COLO829 (cell line): Measurements from ENCODE around the gene RAET1E.
"Not testable (repeated sequence)": the region's sequence is repeated elsewhere in the genome, so short reads cannot be mapped to it uniquely, and the experiment has no call there.

Experiments used
- DNase-seq: peaks from one replicate; pipeline ENCODE4 v3.0.0; 2012; ENCODE audit warnings: low spot score

RAET1E gene

DNA sequence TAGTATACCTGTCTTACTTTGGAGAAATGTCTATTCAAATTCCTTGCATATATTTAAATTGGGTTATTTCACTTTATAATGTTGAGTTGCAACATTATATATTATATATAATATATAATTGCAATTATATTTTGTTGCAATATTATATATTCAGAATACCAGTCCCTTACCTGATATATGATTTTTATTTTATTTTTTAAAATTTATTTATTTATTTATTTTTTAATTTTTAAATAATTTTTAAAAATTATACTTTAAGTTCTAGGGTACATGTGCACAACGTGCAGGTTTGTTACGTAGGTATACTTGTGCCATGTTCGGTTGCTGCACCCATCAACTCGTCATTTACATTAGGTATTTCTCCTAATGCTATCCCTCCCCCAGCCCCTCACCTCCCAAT lies 29.1 kb upstream of the RAET1E start:
- DNase-seq = not testable (repeated sequence)

DNA sequence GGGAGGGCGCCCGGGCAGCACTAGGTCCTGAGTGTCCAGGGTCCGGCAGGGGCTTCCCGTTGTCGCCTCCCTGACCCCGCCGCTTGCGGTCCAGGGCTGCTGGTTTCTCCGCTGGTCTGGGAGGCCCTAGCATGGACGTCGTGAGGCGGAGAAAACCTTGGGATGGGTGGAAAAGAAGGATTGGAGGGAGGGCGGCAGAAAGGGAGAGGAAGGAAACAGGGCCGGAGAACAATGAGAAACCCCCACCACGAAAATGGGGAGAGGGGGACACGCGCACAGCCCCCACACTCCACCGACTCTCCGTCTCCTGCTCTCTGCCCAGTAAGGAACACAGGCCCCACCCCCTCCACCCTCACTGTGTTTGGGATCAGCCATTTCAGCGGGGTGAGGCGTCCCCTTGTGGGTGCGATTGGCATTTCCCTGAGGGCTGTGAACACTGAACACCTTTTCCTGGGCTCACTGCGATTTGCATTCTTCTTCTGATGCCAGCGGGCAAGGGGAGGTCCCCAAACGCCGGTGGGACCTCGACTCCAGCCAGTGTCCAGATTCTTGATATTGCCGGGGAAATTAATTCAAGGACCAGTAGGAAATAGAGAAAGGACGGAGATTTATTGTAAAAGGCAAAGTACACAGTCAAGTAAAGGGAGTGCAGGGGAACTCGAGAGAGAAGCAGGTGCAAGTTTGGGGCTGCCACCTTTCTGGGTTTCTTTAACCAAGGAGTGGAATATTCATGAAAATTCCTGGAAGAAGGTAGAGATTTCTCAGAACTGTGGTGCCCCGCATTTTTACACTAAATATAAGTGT lies 28.3 kb upstream of the RAET1E start:
- DNase-seq = peak; percentile 34

DNA sequence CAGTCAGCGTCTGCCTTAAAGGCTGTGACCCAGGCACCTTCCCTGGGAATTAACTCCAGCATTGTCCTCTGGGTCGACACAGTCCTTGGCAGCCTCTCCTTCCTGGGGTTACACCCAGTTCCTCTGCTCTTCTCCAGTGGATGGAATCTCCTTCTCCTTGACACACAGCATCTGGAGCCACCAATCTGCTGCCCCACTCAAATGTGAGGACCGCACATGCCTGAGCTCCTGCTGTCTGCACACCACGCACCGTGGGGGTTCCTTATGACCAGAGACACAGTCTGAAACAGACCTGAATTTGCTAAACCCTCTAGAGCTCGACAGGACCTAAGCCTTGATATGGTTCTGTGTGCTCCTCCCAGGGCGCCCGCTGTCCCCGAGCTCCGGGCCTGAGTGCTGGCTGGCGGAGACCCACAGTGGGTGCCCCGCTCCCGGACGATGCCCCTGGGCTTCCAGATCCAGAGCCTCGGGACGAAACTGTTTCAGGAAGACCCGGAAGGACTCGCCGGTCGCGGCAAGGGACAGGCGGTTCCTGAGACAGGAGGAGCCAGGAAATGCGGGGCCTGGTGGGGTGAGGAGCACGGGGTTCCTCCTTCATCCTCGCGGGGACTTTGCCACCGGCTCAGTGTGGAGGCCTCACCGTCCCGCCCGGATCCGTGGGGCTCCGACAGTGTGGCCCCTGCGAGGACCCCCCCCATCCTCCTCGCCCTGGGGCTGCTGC lies 27.5 kb upstream of the RAET1E start:
- DNase-seq = no peak

DNA sequence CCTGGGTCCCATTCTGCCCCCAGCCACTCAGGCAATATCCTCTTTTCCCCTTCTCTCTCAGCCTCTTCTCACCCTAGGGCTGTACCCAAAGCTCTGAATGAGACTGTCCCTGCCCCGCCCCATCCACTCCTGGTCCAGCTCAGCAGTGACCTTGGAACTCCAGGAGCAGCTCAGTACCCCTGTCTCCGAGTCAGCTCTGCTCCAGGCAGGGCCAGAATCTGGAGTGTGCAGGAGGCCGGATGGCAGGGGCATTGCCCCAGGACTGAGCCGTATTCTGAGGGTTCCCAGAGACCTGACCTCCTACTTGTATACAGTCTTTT lies 27.0 kb upstream of the RAET1E start:
- no peak for DNase-seq

DNA sequence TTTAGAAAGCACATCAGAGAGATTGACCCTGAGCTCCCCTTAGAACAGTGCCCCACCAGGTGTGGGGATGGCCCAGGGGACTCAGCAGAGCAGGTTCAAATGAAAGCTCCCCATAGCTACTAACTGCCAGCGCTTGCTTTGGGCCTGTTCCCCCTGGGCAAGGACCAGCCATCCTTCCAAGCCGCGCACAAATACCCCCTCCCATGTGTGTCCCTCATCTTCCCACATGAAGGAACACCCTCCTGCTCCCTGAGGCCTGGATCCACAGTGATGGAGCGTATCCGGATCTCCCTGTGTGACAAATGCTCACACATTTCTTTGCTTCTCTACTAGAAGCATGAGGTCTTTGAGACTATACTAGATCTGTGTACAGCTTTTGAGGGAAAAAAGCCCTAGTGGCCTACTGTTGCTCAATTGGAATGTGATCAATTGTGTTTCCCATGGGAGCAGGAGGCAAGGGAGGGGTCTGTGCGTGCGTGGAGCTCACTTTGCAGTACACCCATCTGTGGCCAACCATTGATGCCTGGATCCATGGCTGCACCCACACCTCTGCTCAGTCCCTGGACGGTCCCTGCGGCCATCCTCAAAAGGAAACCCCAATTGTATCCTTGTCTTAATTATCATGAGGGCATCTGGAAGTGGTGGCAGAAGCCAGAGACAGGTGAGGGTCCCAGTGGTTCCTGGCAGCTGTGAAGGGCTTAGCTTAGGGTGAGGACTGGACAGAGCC lies 26.5 kb upstream of the RAET1E start:
- no peak for DNase-seq

DNA sequence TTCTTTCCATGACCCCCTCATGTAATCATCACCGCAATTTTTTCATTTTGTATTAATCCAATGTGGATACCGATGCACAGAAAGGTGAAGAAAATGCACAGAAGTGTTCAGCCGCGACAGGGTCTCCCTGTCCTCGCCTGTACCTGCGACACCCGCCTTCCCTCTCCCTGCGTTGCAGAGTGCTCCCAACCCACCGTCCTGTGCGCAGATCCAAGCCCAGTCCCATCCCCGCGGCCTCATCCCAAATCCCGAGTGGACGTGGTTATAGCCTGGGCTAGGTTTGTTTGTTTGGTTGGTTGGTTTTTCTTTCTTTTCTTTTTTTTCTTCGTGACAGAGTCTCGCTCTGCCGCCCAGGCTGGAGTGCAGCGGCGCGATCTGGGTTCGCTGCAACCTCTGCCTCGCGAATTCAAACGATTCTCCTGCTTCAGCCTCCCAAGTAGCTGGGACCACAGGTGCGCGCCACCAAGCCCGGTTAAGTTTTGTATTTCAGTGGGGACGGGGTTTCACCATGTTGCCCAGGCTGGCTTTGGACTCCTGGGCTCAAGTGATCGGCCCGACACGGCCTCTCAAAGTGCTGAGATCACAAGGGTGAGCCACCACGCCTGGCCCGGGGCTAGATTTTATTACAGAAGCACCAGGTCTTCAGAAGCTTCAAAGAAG lies 25.5 kb upstream of the RAET1E start:
- no peak for DNase-seq

DNA sequence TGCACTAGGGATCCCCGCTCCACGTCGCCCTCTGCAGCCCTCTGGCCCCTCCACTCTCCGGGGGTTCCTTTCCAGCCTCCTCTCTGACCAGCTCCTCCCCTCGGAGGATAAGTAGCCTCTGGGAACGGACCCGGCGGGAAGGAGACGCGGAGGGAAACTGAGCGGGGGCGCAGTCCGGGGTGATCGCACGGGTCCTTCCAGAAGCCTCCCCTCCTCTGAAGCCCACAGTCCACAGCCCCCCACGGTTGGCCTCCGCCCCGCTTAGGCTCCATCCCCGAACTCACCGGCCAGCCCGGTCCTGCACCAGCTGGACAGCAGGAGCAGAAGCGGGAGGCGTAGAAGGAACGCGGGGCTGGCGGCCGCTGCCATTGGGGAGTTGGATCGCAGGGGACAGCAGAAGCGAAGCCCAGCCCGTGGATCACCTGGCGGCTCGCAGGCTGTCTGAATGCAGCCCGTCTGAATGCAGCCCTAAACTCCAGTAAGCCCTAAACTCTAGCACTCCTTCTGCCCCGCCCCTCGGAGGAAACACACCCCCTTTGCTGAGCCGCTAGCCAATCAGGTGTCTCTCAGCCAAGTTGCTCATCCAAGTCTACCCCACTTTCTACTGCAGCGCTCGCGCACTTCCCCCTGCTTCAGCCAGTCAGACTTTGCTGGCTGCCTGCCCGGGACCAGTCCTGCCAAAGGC lies 24.9 kb upstream of the RAET1E start, which contains the start of gene RAET1G:
Gene RAET1G, minus strand, starts transcription at position 480 of the 685 bp plus-strand sequence. Its CDS starts 111 bp downstream, at position 369.
- DNase-seq = peak; percentile 68

DNA sequence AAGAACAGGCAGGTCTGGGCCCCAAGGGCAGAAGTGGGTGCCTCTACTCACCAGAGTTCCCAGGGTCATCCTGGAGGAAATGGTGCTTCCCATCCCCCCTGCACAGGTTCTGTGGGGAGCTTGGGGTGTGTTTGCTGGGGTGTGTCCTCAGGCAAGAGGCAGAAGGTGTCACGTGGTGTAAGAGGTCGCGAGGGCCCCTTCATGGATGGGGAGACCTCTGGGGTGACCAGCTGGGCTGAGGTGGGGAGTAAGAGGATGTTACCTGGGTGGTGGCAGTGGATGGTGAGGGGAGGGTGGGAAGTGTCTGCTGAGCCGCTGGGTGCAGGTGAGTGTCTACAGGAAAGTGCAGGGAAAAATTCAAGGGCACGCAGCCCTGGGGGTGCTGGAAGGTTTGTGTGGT lies 24.2 kb upstream of the RAET1E start:
- not testable (repeated sequence) for DNase-seq

DNA sequence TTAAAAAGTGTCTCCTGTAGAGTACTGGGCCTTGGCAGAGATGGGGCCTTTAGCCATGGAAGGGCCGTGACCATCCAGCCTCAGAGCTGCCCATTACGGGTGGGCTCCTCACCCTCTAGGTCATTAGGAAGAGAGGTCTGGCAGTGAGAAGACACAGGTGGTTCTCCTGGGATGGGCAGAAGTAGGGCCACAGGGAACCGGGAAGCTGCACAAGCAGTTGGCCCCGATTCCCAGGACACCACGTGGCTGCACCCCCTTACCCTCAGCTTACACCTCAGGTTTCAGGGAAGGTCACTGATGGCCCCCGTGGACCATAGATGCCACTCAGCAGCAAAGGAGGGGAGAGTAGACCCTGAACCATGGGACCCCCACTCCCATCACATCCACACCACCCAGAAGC lies 23.4 kb upstream of the RAET1E start:
- DNase-seq = no peak

DNA sequence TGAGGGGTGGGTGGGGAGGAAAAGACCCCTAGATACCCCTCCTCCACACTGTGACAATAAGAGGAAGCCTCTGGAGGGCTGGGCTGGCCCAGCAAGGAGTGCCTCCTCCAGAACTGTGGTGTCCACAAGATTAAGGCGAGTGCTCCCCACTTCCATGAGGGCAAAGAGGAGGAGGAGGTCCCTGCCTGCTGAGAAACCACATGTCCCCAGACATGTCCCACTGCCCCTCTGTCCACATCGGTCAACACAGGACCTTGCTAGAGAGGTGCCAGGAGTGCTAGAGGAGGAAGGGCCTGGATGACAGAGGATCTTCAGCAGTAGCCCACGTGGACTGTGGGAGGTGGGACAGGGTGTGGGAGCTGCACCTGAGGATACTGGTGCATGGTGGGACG lies 21.9 kb upstream of the RAET1E start:
- DNase-seq = no peak

DNA sequence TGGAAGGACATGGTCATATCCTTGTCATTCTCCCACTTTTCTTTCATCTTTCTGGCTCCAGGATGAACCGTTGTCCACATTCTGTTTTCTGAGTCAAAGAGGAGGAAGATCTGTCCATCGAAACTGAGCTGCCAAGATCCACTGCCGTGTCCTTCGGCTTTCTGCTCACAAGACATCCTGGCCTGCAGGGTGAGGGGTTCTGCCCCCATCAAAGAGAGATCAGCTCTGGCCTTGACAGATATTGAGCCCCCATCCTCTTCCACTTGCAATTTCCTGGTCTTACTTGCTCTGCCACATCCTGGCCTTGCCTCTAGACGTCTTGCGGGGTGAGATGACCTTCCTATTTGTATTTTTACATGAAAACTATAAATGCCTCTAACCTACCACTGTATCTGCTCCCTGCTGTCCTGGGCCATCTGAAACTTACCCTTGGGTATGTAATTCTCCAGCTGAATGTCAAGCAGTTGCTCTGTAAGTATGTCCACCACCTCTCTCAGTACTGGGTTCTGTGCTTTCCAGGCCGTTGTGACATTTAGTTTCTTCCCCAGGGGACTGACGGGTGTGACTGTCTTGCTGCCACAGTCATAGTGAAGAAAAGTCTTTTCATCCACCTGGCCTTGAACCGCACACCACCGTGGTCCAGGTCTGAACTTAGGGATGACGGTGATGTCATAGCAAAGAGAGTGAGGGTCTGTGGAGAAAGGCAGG lies 21.4 kb upstream of the RAET1E start:
- not testable (repeated sequence) for DNase-seq

DNA sequence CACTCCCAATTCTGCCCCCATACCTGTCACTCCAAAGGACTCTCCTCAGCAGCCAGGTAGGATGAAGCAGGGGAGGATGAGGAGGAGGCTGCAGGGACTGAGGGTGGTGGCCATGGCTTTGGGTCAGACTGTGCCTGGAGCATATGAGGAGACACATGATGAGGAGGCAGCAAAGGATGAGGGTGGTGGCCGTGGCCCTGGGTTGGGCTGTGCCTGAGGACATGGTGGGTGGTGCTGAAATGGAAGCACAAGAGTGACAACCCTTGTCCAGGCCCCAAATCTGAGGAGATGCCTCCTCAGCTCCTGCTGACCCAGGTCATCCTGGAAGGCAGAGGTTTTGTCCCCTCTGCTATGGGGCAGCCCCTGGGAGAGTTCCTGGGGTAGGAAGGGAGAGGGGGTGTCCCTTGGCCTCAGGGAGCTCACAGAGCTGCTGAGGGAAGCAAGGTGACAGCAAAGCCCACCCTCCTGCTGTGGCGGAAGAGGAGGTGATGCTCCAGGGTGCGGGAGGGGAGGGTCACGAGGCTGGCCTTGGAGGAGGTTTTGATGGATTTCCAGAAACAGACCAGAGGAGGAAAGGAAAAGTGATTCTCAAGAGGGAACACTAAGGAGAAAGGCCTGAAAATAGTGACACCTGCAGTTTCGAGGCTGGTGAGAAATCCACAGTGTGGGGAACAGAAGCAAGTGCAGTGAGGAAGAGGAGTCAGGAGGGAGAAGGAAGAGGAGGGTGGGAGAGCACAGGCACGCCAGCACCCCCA lies 20.4 kb upstream of the RAET1E start:
- no peak for DNase-seq

DNA sequence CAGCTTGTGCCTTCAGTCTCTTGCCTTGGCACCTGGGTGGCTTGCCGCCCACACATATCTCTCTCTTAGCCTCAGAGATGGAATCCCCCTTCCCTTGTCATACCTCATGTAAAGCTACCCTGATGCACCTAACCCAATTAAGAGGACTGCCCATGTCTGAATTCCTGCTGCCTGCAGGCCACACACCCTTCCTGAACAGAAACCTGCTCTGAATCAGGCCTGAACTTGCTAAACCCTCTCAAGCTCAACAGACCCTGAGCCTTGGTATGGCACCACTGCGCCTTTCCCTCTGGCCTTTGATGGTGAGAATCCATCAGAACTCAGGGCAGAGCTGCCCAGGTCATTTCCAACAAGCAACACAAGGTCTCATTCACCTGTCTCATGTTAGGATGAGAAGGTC lies 19.8 kb upstream of the RAET1E start:
- DNase-seq = no peak

DNA sequence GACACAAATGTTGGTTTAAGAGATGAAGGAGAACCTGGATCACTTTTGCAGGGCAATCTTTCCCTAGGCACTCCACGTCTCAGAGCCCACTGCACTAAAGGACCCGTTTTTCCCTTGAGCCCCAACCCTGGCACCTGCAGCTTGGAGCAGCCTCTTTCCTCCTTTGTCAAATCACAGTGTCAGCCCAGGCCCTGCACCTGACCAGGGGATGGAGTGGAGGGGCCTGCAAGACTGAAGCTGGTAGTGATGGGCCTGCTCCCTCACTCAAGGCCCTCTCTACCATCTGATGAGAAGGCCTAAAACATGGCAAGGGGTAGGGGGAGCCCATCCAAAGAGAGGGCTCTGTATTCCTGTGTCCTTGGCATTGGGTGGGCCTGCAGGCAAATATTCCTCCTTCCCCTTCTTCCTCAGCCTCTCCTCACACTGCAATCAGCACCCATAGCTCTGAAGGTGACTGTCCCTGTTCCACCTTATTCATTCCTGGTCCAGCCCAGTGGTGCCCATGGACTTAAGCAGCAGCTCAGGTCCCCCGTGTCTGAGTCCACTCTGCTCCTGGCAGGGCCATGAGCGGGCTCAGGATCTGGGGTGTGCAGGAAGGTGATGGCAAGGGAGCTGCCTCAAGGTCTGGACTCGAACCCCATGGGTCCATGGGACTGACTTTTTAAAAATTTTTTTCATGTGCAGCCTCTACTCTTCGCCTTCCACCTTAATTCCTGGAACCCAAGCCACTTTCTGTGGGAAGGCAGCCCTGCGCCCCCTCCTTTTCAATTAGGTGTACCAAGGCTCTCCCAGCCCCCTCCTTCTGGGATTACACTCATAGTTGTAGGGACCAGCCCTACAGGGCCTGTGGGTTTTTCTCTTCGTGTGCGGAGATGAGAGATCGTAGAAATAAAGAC lies 18.3 kb upstream of the RAET1E start:
- no peak for DNase-seq

DNA sequence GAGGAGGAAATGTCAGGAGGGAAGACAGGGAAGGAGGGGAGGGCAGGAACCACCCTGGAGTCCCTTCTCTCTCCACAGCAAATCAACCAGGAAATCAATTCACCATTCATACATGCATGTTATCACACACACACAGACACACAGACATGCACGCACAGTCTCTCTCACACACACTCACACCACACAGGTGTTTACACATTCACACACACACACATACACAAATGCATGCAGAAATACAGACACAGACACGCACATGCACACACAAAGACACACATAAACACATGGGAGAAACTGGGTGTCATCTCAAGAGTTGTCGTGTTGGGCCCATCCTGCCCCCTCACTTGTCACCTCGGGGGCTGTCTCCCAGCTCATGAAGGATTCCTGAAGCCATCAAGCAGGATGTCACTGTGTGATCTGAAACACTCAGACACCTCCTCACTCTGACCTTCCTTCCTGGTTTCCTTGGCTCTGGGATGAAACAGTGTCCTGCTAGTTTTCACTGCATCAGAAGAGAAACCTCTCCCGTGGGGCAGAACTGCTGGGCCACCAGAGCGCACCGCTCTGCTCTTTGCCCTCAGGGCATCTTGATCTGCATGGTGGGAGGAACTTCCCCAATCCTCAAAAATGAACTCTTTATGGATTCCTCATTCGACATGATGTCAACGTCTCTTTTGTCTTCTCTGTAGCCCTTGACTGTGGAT lies 15.8 kb upstream of the RAET1E start:
- no peak for DNase-seq

DNA sequence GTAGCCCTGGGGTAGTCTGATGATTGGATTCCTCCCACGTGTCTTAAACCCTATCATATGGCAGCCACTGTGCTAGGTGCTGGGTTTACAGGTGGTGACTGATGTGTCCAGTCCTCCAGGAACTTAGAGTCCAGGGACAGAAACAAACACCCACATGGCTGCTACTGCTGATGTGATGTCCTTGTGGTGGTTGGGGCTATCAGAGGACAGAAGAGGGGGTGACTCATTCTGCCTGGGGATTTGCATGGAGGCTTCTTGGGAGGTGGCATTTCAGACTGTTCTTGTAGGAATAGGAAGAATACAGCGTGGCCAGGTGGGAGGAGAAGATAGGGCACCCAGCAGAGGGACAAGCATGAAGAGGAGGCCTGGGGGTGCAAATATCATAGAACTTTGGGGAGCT lies 15.2 kb upstream of the RAET1E start:
- DNase-seq = no peak

DNA sequence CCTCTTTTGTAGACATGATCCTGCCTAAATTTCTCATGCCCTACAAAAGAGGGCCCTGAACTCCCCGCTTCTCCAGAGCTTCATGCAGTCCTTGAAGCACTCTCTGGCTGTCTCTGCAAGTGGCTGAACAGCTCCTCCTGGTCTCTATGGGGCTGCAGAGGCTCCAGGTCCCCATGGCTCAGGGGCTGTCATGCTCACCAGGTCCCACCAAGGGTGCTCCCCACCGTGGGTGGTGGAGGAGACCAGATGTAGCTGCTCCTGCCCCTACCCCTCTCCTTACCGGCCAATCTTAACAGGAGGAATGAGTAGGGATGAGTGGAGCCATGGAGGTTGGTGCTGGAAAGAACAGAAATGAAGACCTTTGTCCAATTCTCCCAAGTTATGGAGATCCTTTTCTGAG lies 14.8 kb upstream of the RAET1E start:
- DNase-seq = not testable (repeated sequence)

DNA sequence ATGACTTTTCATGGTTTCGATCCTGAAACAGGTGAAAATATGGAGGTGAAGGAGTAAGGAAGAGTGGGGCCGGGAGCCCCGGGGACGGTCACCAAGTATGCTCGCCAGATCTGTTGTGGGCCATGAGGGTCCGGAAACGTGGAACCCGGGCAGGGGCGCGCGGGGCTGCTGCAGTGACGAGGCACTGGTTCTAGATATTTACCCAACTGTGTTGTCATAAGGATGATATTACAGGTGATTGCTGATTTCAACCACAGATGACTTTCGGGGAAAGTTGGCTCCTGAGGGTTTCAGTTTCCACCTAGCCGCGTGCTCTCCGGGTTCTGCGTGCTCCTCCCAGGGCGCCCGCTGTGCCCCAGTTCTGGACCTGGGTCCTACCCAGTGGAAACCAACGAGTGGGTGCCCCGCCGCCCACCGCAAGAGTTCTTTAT lies 12.8 kb upstream of the RAET1E start:
- DNase-seq = no peak
